GM23338 (cell line): Measurements from ENCODE around the gene PDHX. TPM values are rescaled to one million over a fixed set of nuclear protein-coding genes. Genes with fewer than 3 reads are reported as not detected.

Experiments
- ATAC-seq: fragments of 200-7000 bp; cut with Tn5 transposase; 3 replicates; pipeline ENCODE4 v1.9.1; 2020
- DNase-seq: peaks from one replicate; pipeline ENCODE4 v3.0.0-alpha.2; 2015; ENCODE audit warnings: low spot score
- H2AFZ ChIP-seq: fragments of 200-600 bp; sonication (generic); 2 replicates; pipeline ENCODE4 v1.8.0; 2016; ENCODE audit warnings: antibody characterized with exemption, mild to moderate bottlenecking, moderate library complexity
- H3F3A ChIP-seq: fragments of 200-600 bp; sonication (generic); replicated peaks from 2 replicates; pipeline ENCODE4 v1.8.0; 2017; ENCODE audit warnings: antibody characterized with exemption, mixed run types, low read depth
- H3K27ac ChIP-seq: fragments of 200-600 bp; sonication (generic); 2 replicates; pipeline ENCODE4 v1.6.1; 2016; ENCODE audit warnings: low read depth
- H3K27me3 ChIP-seq: fragments of 200-600 bp; sonication (generic); 2 replicates; pipeline ENCODE4 v1.8.0; 2016; ENCODE audit warnings: mild to moderate bottlenecking, mixed run types, moderate library complexity; ENCODE audit not compliant: insufficient read depth
- H3K36me3 ChIP-seq: fragments of 200-600 bp; sonication (generic); 2 replicates; pipeline ENCODE4 v1.8.0; 2016; ENCODE audit warnings: mild to moderate bottlenecking; ENCODE audit not compliant: insufficient read depth
- H3K4me1 ChIP-seq: fragments of 200-600 bp; sonication (generic); 2 replicates; pipeline ENCODE4 v1.8.0; 2016; ENCODE audit warnings: mild to moderate bottlenecking, moderate library complexity; ENCODE audit not compliant: insufficient read depth
- H3K4me2 ChIP-seq: fragments of 200-600 bp; sonication (generic); 2 replicates; pipeline ENCODE4 v1.7.1; 2017; ENCODE audit warnings: mixed run types
- H3K4me3 ChIP-seq: fragments of 200-600 bp; sonication (generic); 2 replicates; pipeline ENCODE4 v1.6.1; 2016; ENCODE audit warnings: mixed run types
- H3K79me2 ChIP-seq: fragments of 200-600 bp; sonication (generic); replicated peaks from 2 replicates; pipeline ENCODE4 v1.8.0; 2017; ENCODE audit warnings: mild to moderate bottlenecking; ENCODE audit not compliant: insufficient read depth
- H3K9me2 ChIP-seq: fragments of 200-600 bp; sonication (generic); 2 replicates; pipeline ENCODE4 v1.8.0; 2017; ENCODE audit not compliant: insufficient read depth
- H4K20me1 ChIP-seq: fragments of 200-600 bp; sonication (generic); replicated peaks from 2 replicates; pipeline ENCODE4 v1.8.0; 2017; ENCODE audit warnings: mild to moderate bottlenecking; ENCODE audit not compliant: insufficient read depth
- H3K27ac Mint-ChIP-seq: 2 replicates; pipeline ENCODE4 v1.8.0; 2020; ENCODE audit warnings: inconsistent platforms, mild to moderate bottlenecking, moderate library complexity, mixed read lengths
- H3K27me3 Mint-ChIP-seq: 3 replicates; pipeline ENCODE4 v1.8.0; 2022; ENCODE audit warnings: low read depth, mild to moderate bottlenecking, moderate library complexity, mixed read lengths, inconsistent platforms; ENCODE audit not compliant: insufficient read depth, poor library complexity
- H3K36me3 Mint-ChIP-seq: 3 replicates; pipeline ENCODE4 v1.8.0; 2021; ENCODE audit warnings: low read depth, mild to moderate bottlenecking, inconsistent platforms, moderate library complexity, mixed read lengths
- H3K4me1 Mint-ChIP-seq: 3 replicates; pipeline ENCODE4 v1.8.0; 2020; ENCODE audit warnings: mild to moderate bottlenecking, inconsistent platforms, mixed read lengths
- H3K4me3 Mint-ChIP-seq: 3 replicates; pipeline ENCODE4 v1.8.0; 2021; ENCODE audit warnings: moderate library complexity, mild to moderate bottlenecking, inconsistent platforms, mixed read lengths
- H3K9me3 Mint-ChIP-seq: 3 replicates; pipeline ENCODE4 v1.8.0; 2020; ENCODE audit warnings: moderate library complexity, mild to moderate bottlenecking, inconsistent platforms, mixed read lengths
- CREB1 ChIP-seq: fragments of 250-450 bp; sonication (Bioruptor Pico); IDR thresholded peaks from 2 replicates; pipeline ENCODE4 v1.5.0; 2020; ENCODE audit warnings: low read depth, mild to moderate bottlenecking, moderate library complexity
- EZH2 ChIP-seq: fragments of 200-600 bp; sonication (generic); IDR thresholded peaks from one replicate; pipeline ENCODE4 v1.8.0; 2017; ENCODE audit warnings: antibody characterized with exemption, mild to moderate bottlenecking, low read depth; ENCODE audit not compliant: unreplicated experiment
- EZH2phosphoT487 ChIP-seq: fragments of 200-600 bp; sonication (generic); IDR thresholded peaks from one replicate; pipeline ENCODE4 v1.8.1; 2018; ENCODE audit warnings: antibody characterized with exemption; ENCODE audit not compliant: unreplicated experiment
- JUNB ChIP-seq: IDR thresholded peaks from one replicate; pipeline ENCODE4 v1.6.1; 2016; ENCODE audit warnings: antibody characterized with exemption; ENCODE audit not compliant: unreplicated experiment
- NANOG ChIP-seq: IDR thresholded peaks from 2 replicates; pipeline ENCODE4 v1.6.1; 2016; ENCODE audit warnings: antibody characterized with exemption, borderline replicate concordance
- POLR2AphosphoS5 ChIP-seq: IDR thresholded peaks from 2 replicates; pipeline ENCODE4 v1.6.1; 2016; ENCODE audit warnings: antibody characterized with exemption, low read depth
- STAT1 ChIP-seq: IDR thresholded peaks from one replicate; pipeline ENCODE4 v1.6.1; 2016; ENCODE audit warnings: antibody characterized with exemption; ENCODE audit not compliant: unreplicated experiment
- ZNF114 ChIP-seq: fragments of 250-450 bp; sonication (Bioruptor Pico); IDR thresholded peaks from 2 replicates; pipeline ENCODE4 v1.5.0; 2020; ENCODE audit warnings: mild to moderate bottlenecking, moderate library complexity
- ZNF331 ChIP-seq: fragments of 250-450 bp; sonication (Bioruptor Pico); IDR thresholded peaks from 2 replicates; pipeline ENCODE4 v1.5.0; 2020; ENCODE audit warnings: low read depth, mild to moderate bottlenecking, moderate library complexity
- polyA plus RNA-seq: library from polyadenylated mRNA; unstranded; fragments of >200 nt; fragmentation: Nextera tagmentation; extraction: Ambion mirVana; gene quantifications from 2 replicates; pipeline ENCODE4 v1.2.1, GENCODE V29; 2016
- total RNA-seq: library from RNA; depleted of rRNA; stranded (reverse); fragments of >200 nt; shearing (Covaris generic); gene quantifications from 2 replicates; pipeline ENCODE4 v1.2.3, GENCODE V29; 2014
- TF ChIP-seq, protein P1 (sequence below): fragments of 250-450 bp; sonication (Bioruptor Pico); IDR thresholded peaks from 2 replicates; pipeline ENCODE4 v1.5.0; 2020; ENCODE audit warnings: mild to moderate bottlenecking, moderate library complexity
- TF ChIP-seq, protein P2 (sequence below), 2 experiments: fragments of 200-600 bp in 1 of 2; sonication (generic) in 1 of 2; conservative IDR thresholded peaks; 2 replicates each; pipeline versions ENCODE4 v1.5.1 to v1.6.1; 2016 to 2017; ENCODE audit warnings: antibody characterized with exemption in 2 of 2, low read depth in 2 of 2, mild to moderate bottlenecking in 2 of 2, moderate library complexity in 1 of 2
- TF ChIP-seq, protein P3 (sequence below): IDR thresholded peaks from one replicate; pipeline ENCODE4 v1.6.1; 2018; ENCODE audit warnings: antibody characterized with exemption; ENCODE audit not compliant: unreplicated experiment
- TF ChIP-seq, protein P4 (sequence below): IDR thresholded peaks from 2 replicates; pipeline ENCODE4 v1.6.1; 2016; ENCODE audit warnings: antibody characterized with exemption

PDHX gene
- total and polyA plus RNA-seq, 2 experiments from 2014 or later = 36.9 to 40.2 TPM

DNA sequence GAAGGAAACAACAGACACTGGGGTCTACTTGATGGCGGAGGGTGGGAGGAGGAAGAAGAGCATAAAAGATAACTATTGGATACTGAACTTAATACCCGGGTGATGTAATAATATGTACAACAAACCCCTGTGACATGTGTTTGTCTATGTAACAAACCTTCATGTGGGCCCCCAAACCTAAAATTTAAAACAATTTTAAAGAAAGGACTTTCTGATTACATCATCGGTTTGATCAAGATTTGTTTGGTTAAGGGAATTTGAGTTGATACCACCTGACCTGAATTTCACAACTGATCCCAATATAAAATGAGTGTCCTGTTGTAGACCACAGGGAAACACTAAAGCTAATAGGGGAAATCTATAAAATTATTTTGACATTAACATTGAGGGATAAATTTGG lies 34.5 kb upstream of the PDHX start:
- Histone ChIP-seq H2AFZ (no peak overlapping the region), H3K79me2 (no peaks in the 10 kb centered on the region), H3K9me2 (no peaks in the 10 kb centered on the region), H3F3A (no peaks in the 10 kb centered on the region), H3K36me3 (peaks cover 5% of the 10 kb centered on the region; the same call in 1 of the 2 replicates), H3K27ac (no peak overlapping the region), H3K27me3 (no peaks in the 10 kb centered on the region), H3K4me3 (no peak overlapping the region), H3K4me2 (no peak overlapping the region), H4K20me1 (no peaks in the 10 kb centered on the region), H3K4me1 (no peaks in the 10 kb centered on the region)
- TF ChIP-seq EZH2phosphoT487 (no peak), EZH2 (no peak), JUNB (no peak), CREB1 (CRISPR knock-in tag) (no peak), ZNF114 (CRISPR knock-in tag) (no peak), NANOG (no peak), ZNF331 (CRISPR knock-in tag) (no peak), POLR2AphosphoS5 (no peak), STAT1 (no peak)
- TF ChIP-seq, protein P1, sequence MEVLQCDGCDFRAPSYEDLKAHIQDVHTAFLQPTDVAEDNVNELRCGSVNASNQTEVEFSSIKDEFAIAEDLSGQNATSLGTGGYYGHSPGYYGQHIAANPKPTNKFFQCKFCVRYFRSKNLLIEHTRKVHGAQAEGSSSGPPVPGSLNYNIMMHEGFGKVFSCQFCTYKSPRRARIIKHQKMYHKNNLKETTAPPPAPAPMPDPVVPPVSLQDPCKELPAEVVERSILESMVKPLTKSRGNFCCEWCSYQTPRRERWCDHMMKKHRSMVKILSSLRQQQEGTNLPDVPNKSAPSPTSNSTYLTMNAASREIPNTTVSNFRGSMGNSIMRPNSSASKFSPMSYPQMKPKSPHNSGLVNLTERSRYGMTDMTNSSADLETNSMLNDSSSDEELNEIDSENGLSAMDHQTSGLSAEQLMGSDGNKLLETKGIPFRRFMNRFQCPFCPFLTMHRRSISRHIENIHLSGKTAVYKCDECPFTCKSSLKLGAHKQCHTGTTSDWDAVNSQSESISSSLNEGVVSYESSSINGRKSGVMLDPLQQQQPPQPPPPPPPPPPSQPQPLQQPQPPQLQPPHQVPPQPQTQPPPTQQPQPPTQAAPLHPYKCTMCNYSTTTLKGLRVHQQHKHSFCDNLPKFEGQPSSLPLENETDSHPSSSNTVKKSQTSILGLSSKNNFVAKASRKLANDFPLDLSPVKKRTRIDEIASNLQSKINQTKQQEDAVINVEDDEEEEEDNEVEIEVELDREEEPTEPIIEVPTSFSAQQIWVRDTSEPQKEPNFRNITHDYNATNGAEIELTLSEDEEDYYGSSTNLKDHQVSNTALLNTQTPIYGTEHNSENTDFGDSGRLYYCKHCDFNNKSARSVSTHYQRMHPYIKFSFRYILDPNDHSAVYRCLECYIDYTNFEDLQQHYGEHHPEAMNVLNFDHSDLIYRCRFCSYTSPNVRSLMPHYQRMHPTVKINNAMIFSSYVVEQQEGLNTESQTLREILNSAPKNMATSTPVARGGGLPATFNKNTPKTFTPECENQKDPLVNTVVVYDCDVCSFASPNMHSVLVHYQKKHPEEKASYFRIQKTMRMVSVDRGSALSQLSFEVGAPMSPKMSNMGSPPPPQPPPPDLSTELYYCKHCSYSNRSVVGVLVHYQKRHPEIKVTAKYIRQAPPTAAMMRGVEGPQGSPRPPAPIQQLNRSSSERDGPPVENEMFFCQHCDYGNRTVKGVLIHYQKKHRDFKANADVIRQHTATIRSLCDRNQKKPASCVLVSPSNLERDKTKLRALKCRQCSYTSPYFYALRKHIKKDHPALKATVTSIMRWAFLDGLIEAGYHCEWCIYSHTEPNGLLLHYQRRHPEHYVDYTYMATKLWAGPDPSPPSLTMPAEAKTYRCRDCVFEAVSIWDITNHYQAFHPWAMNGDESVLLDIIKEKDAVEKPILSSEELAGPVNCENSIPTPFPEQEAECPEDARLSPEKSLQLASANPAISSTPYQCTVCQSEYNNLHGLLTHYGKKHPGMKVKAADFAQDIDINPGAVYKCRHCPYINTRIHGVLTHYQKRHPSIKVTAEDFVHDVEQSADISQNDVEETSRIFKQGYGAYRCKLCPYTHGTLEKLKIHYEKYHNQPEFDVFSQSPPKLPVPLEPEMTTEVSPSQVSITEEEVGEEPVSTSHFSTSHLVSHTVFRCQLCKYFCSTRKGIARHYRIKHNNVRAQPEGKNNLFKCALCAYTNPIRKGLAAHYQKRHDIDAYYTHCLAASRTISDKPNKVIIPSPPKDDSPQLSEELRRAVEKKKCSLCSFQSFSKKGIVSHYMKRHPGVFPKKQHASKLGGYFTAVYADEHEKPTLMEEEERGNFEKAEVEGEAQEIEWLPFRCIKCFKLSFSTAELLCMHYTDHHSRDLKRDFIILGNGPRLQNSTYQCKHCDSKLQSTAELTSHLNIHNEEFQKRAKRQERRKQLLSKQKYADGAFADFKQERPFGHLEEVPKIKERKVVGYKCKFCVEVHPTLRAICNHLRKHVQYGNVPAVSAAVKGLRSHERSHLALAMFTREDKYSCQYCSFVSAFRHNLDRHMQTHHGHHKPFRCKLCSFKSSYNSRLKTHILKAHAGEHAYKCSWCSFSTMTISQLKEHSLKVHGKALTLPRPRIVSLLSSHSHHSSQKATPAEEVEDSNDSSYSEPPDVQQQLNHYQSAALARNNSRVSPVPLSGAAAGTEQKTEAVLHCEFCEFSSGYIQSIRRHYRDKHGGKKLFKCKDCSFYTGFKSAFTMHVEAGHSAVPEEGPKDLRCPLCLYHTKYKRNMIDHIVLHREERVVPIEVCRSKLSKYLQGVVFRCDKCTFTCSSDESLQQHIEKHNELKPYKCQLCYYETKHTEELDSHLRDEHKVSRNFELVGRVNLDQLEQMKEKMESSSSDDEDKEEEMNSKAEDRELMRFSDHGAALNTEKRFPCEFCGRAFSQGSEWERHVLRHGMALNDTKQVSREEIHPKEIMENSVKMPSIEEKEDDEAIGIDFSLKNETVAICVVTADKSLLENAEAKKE = no peak
- TF ChIP-seq, protein P2, sequence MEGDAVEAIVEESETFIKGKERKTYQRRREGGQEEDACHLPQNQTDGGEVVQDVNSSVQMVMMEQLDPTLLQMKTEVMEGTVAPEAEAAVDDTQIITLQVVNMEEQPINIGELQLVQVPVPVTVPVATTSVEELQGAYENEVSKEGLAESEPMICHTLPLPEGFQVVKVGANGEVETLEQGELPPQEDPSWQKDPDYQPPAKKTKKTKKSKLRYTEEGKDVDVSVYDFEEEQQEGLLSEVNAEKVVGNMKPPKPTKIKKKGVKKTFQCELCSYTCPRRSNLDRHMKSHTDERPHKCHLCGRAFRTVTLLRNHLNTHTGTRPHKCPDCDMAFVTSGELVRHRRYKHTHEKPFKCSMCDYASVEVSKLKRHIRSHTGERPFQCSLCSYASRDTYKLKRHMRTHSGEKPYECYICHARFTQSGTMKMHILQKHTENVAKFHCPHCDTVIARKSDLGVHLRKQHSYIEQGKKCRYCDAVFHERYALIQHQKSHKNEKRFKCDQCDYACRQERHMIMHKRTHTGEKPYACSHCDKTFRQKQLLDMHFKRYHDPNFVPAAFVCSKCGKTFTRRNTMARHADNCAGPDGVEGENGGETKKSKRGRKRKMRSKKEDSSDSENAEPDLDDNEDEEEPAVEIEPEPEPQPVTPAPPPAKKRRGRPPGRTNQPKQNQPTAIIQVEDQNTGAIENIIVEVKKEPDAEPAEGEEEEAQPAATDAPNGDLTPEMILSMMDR (conservative IDR thresholded peaks at IDR 0.05; ENCODE audit: low read depth in 2 of 2) = no peak
- TF ChIP-seq, protein P3, sequence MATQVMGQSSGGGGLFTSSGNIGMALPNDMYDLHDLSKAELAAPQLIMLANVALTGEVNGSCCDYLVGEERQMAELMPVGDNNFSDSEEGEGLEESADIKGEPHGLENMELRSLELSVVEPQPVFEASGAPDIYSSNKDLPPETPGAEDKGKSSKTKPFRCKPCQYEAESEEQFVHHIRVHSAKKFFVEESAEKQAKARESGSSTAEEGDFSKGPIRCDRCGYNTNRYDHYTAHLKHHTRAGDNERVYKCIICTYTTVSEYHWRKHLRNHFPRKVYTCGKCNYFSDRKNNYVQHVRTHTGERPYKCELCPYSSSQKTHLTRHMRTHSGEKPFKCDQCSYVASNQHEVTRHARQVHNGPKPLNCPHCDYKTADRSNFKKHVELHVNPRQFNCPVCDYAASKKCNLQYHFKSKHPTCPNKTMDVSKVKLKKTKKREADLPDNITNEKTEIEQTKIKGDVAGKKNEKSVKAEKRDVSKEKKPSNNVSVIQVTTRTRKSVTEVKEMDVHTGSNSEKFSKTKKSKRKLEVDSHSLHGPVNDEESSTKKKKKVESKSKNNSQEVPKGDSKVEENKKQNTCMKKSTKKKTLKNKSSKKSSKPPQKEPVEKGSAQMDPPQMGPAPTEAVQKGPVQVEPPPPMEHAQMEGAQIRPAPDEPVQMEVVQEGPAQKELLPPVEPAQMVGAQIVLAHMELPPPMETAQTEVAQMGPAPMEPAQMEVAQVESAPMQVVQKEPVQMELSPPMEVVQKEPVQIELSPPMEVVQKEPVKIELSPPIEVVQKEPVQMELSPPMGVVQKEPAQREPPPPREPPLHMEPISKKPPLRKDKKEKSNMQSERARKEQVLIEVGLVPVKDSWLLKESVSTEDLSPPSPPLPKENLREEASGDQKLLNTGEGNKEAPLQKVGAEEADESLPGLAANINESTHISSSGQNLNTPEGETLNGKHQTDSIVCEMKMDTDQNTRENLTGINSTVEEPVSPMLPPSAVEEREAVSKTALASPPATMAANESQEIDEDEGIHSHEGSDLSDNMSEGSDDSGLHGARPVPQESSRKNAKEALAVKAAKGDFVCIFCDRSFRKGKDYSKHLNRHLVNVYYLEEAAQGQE = no peak
- TF ChIP-seq, protein P4, sequence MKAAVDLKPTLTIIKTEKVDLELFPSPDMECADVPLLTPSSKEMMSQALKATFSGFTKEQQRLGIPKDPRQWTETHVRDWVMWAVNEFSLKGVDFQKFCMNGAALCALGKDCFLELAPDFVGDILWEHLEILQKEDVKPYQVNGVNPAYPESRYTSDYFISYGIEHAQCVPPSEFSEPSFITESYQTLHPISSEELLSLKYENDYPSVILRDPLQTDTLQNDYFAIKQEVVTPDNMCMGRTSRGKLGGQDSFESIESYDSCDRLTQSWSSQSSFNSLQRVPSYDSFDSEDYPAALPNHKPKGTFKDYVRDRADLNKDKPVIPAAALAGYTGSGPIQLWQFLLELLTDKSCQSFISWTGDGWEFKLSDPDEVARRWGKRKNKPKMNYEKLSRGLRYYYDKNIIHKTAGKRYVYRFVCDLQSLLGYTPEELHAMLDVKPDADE = no peak
- no peak for ATAC-seq
- Mint-ChIP-seq H3K4me3 (no peak overlapping the region), H3K36me3 (peaks cover 11% of the 10 kb centered on the region; the same call in 2 of the 3 replicates), H3K9me3 (no peaks in the 10 kb centered on the region), H3K27me3 (no peaks in the 10 kb centered on the region), H3K27ac (no peak overlapping the region), H3K4me1 (no peaks in the 10 kb centered on the region)
- DNase-seq = no peak
